B cell (primary cell): Measurements from ENCODE around the gene PFKP. TPM values are rescaled to one million over a fixed set of nuclear protein-coding genes. Genes with fewer than 3 reads are reported as not detected.

Experiments
- ATAC-seq: fragments of 200-7000 bp; cut with Tn5 transposase; one replicate; pipeline ENCODE4 v1.10.0; 2021; ENCODE audit warnings: low read depth, mild to moderate bottlenecking, moderate number of reproducible peaks, moderate library complexity
- CTCF ChIA-PET: fragments of 350-600 bp; sonication (Branson Sonifier 250); formaldehyde crosslinking; loops from one replicate; lab custom pipeline; 2021; ENCODE audit warnings: antibody characterized with exemption, inconsistent platforms; lab: Charles Lee
- POLR2A ChIA-PET: fragments of 350-600 bp; sonication (Branson Sonifier 250); formaldehyde crosslinking; loops from one replicate; lab custom pipeline; 2021; ENCODE audit warnings: antibody characterized with exemption; lab: Charles Lee
- DNase-seq: peaks from one replicate; pipeline ENCODE4 v3.0.0; 2013
- H2AFZ ChIP-seq: 2 replicates; pipeline ENCODE4 v1.6.1; 2012; ENCODE audit warnings: mild to moderate bottlenecking, low read depth, low read length; ENCODE audit not compliant: insufficient read depth, poor library complexity, severe bottlenecking
- H3K27ac ChIP-seq, 2 donors: 1 replicate in 1 of 2; 2 replicates in 1 of 2; pipeline ENCODE4 v1.5.1; 2012 to 2013; ENCODE audit warnings: low read length in 2 of 2, mild to moderate bottlenecking in 2 of 2, moderate library complexity in 1 of 2
- H3K27me3 ChIP-seq, 4 experiments: fragments of 200-600 bp in 1 of 4; sonication (generic) in 1 of 4; replicated peaks in 1 of 4; 1 replicate in 2 of 4; 2 replicates in 2 of 4; pipeline versions ENCODE4 v1.6.1 to v1.7.0; 2013 to 2016; ENCODE audit warnings: low read length in 3 of 4, mild to moderate bottlenecking in 2 of 4, mixed read lengths in 1 of 4, moderate library complexity in 1 of 4; ENCODE audit not compliant: insufficient read depth in 4 of 4, control insufficient read depth in 3 of 4; ENCODE audit errors: control extremely low read depth in 1 of 4
- H3K36me3 ChIP-seq, 2 experiments: replicated peaks in 1 of 2; 1 replicate in 1 of 2; 2 replicates in 1 of 2; pipeline versions ENCODE4 v1.6.1 to v1.7.1; 2013; ENCODE audit warnings: low read length in 1 of 2; ENCODE audit not compliant: insufficient read depth in 2 of 2, control insufficient read depth in 1 of 2; ENCODE audit errors: control extremely low read depth in 1 of 2, extremely low read depth in 1 of 2
- H3K4me1 ChIP-seq, 2 donors: fragments of 200-600 bp in 1 of 2; sonication (generic) in 1 of 2; 1 replicate in 1 of 2; 2 replicates in 1 of 2; pipeline versions ENCODE4 v1.5.1 to v1.6.1; 2013 to 2017; ENCODE audit warnings: low read length in 2 of 2; ENCODE audit not compliant: control insufficient read depth in 2 of 2, insufficient read depth in 2 of 2
- H3K4me2 ChIP-seq: replicated peaks from 2 replicates; pipeline ENCODE3; 2012; ENCODE audit warnings: mild to moderate bottlenecking, low read depth, low read length; ENCODE audit not compliant: poor library complexity, severe bottlenecking
- H3K4me3 ChIP-seq, 5 experiments: fragments of 200-600 bp in 1 of 5; sonication (generic) in 1 of 5; 1 replicate in 3 of 5; 2 replicates in 2 of 5; pipeline versions ENCODE4 v1.5.1 to v1.7.0; 2011 to 2016; ENCODE audit warnings: low read length in 4 of 5, mild to moderate bottlenecking in 4 of 5, low read depth in 2 of 5, control low read depth in 1 of 5, moderate library complexity in 1 of 5; ENCODE audit not compliant: insufficient read depth in 1 of 5; ENCODE audit errors: control extremely low read depth in 1 of 5, extremely low read depth in 1 of 5
- H3K79me2 ChIP-seq: fragments of 200-600 bp; sonication (generic); one replicate; pipeline ENCODE4 v1.6.0; 2016; ENCODE audit warnings: low read length; ENCODE audit not compliant: control insufficient read depth, insufficient read depth
- H3K9ac ChIP-seq: fragments of 200-600 bp; sonication (generic); 2 replicates; pipeline ENCODE4 v1.6.1; 2017; ENCODE audit warnings: mild to moderate bottlenecking, low read length, moderate library complexity
- H3K9me3 ChIP-seq, 3 donors: one replicate each; pipeline versions ENCODE4 v1.6.1 to v1.7.1; 2013; ENCODE audit warnings: low read length in 2 of 3; ENCODE audit not compliant: control insufficient read depth in 2 of 3, insufficient read depth in 1 of 3; ENCODE audit errors: control extremely low read depth in 1 of 3
- H4K20me1 ChIP-seq: 2 replicates; pipeline ENCODE4 v1.6.0; 2012; ENCODE audit warnings: mild to moderate bottlenecking, low read length; ENCODE audit not compliant: insufficient read depth, control insufficient read depth, poor library complexity, severe bottlenecking
- H3K27ac Mint-ChIP-seq: one replicate; pipeline ENCODE4 v1.8.0; 2021; ENCODE audit warnings: mixed read lengths
- H3K27me3 Mint-ChIP-seq: one replicate; pipeline ENCODE4 v1.8.0; 2021; ENCODE audit warnings: mixed read lengths
- H3K4me1 Mint-ChIP-seq: one replicate; pipeline ENCODE4 v1.8.0; 2021; ENCODE audit warnings: mixed read lengths
- H3K4me3 Mint-ChIP-seq: one replicate; pipeline ENCODE4 v1.8.0; 2021; ENCODE audit warnings: mixed read lengths
- H3K9me3 Mint-ChIP-seq: one replicate; pipeline ENCODE4 v1.8.0; 2022; ENCODE audit warnings: mixed read lengths; ENCODE audit not compliant: insufficient read depth
- EZH2 ChIP-seq: IDR thresholded peaks from 2 replicates; pipeline ENCODE4 v1.6.1; 2012; ENCODE audit warnings: borderline replicate concordance, low read depth, mild to moderate bottlenecking, moderate library complexity, low read length; ENCODE audit not compliant: insufficient read depth, poor library complexity, severe bottlenecking
- WGBS: methylation state at CpG from one replicate; pipeline ENCODE4 v1.1.5; 2013; ENCODE audit warnings: missing lambda C conversion rate; ENCODE audit not compliant: insufficient coverage; 5-methylcytosine and 5-hydroxymethylcytosine counted together
- intact Hi-C: fragments of 100-400 bp; cut with micrococcal nuclease; formaldehyde crosslinking; loops from one replicate; pipeline ENCODE4 v1.10.0; 2022
- polyA plus RNA-seq: library from polyadenylated mRNA; depleted of rRNA; stranded (reverse); fragments of >200 nt; gene quantifications from 2 replicates; pipeline ENCODE4 v1.2.3, GENCODE V29; 2012
- total RNA-seq, 2 donors: library from RNA; stranded (reverse); fragments of 120-200 nt in 1 of 2; gene quantifications; 1 replicate in 1 of 2; 2 replicates in 1 of 2; pipeline versions ENCODE4 v1.2.3 to v1.2.4, GENCODE V29; 2013 to 2022
- TF ChIP-seq, protein P1 (sequence below): fragments of 200-600 bp; IDR thresholded peaks from one replicate; pipeline ENCODE4 v1.8.0; 2022; ENCODE audit warnings: antibody characterized with exemption, mild to moderate bottlenecking

PFKP gene
- total and polyA plus RNA-seq, 2 donors (not counting 1 experiment from before 2014, with no cell fraction given): 41.4 to 54.3 TPM

DNA sequence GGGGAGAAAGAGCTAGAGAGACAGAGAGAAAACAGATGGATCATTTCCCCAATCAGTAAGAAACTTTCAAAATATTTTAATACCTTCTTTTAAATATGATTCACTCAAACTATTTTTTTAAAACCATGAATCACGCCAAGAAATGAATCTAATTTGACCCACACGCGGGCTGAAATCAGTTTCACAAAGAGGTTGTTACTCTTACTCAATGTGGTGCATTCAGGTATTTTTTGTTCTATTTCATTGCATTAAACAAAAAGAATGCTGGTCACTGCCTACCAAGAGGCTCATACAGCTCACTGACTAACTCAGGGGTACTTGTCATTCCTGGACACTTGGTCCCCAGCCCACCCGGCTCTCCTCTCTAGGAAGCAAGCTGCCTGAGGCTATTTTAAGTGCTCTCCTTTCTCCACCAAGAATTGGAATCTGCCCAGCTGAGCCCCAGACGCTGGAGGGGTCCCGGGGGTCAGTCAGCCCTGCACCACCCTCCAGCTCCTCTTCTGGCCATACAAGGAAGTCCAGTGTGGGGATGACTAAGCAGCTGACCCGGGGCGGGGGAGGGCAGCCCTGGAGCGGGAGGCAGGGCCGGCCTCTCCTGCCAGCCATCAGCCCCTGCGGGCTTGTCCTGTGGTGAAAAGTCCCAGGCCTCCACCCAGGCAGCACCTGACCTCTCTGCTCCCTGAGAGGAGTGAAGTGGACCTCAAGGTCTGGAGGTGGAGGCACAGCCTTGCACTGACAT, 21.7 kb upstream of the PFKP start:
- H3K9me3 Mint-ChIP-seq: peaks cover 2% of the 10 kb centered on the region
- ChIA-PET CTCF (interaction anchor here (0.7 to 4.3 kb wide), 8 partner anchors 10 to 1936 kb away, joined by 3 to 35 read pairs (median 3); no protein-coding TSS in a partner anchor), POLR2A (no interaction called here)
- Histone ChIP-seq H3K27ac (no peak overlapping the region), H3K4me1 (no peaks in the 10 kb centered on the region), H3K36me3 (no peaks in the 10 kb centered on the region), H3K9me3 (no peaks in the 10 kb centered on the region), H3K27me3 (peaks cover 0 to 27% (median 0%) of the 10 kb centered on the region in 4 experiments), H2AFZ (no peak overlapping the region), H3K4me3 (no peak overlapping the region), H3K9ac (no peak overlapping the region), H4K20me1 (no peaks in the 10 kb centered on the region), H3K79me2 (no peaks in the 10 kb centered on the region), H3K4me2 (no peak overlapping the region)
- H3K27me3 Mint-ChIP-seq: peaks cover 24% of the 10 kb centered on the region
- intact Hi-C loops: no loop called here
- no peak for TF ChIP-seq EZH2
- TF ChIP-seq, protein P1, sequence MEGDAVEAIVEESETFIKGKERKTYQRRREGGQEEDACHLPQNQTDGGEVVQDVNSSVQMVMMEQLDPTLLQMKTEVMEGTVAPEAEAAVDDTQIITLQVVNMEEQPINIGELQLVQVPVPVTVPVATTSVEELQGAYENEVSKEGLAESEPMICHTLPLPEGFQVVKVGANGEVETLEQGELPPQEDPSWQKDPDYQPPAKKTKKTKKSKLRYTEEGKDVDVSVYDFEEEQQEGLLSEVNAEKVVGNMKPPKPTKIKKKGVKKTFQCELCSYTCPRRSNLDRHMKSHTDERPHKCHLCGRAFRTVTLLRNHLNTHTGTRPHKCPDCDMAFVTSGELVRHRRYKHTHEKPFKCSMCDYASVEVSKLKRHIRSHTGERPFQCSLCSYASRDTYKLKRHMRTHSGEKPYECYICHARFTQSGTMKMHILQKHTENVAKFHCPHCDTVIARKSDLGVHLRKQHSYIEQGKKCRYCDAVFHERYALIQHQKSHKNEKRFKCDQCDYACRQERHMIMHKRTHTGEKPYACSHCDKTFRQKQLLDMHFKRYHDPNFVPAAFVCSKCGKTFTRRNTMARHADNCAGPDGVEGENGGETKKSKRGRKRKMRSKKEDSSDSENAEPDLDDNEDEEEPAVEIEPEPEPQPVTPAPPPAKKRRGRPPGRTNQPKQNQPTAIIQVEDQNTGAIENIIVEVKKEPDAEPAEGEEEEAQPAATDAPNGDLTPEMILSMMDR: no peak
- ATAC-seq (no peak), DNase-seq (no peak)
- H3K4me1 Mint-ChIP-seq: peaks cover 2% of the 10 kb centered on the region
- 79% methylated on average over 7 of the region's 11 CpGs for WGBS
- H3K4me3 Mint-ChIP-seq: no peak overlapping the region
- H3K27ac Mint-ChIP-seq: no peak overlapping the region

DNA sequence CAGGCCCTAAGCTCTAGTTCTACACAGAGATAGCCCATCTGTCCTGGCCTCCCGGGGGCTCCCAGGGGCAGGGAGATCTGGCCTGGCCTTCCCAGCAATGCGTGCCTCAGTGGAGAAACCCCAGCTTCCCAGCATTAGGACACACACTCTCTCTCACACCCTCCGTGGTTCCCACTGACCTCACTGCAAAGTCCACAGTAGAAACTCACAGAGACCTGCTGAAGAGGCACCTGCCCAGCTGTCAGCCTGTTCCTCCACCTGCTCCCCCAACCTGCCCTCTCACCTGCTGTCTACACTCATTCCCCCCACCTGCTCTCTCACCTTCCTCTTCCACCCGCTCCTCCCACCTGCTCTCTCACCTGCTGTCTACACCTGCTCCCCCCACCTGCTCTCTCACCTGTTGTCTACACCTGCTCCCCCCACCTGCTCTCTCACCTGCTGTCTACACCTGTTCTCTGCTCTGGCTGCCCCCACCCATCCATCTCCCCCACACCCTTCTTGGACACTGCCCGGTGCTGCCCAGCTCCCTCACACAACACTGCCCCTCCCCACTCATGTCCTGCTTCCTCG, 21.1 kb upstream of the PFKP start:
- Histone ChIP-seq H3K9ac (no peak overlapping the region), H4K20me1 (no peaks in the 10 kb centered on the region), H3K79me2 (no peaks in the 10 kb centered on the region), H3K4me3 (no peak overlapping the region), H3K4me1 (no peaks in the 10 kb centered on the region), H3K4me2 (no peak overlapping the region), H3K9me3 (no peaks in the 10 kb centered on the region), H3K27ac (no peak overlapping the region), H3K36me3 (no peaks in the 10 kb centered on the region), H3K27me3 (peaks cover 0 to 27% (median 0%) of the 10 kb centered on the region in 4 experiments), H2AFZ (no peak overlapping the region)
- CTCF ChIA-PET: interaction anchor here (0.7 to 4.3 kb wide), 3 partner anchors 9 to 208 kb away, joined by 3 to 35 read pairs (median 3); no protein-coding TSS in a partner anchor
- POLR2A ChIA-PET: no interaction called here
- TF ChIP-seq, protein P1: no peak
- no peak for TF ChIP-seq EZH2
- 83% methylated on average over 6 of the region's 6 CpGs for WGBS
- DNase-seq (no peak), ATAC-seq (no peak)
- H3K4me1 Mint-ChIP-seq: peaks cover 2% of the 10 kb centered on the region
- no peak overlapping the region for H3K27ac Mint-ChIP-seq
- no peak overlapping the region for H3K4me3 Mint-ChIP-seq
- H3K9me3 Mint-ChIP-seq: no peaks in the 10 kb centered on the region
- H3K27me3 Mint-ChIP-seq: peaks cover 25% of the 10 kb centered on the region
- intact Hi-C loops: no loop called here
